Measurements from ENCODE around the gene WNT11. TPM values are rescaled to one million over a fixed set of nuclear protein-coding genes. Genes with fewer than 3 reads are reported as not detected.

Gene WNT11
- total RNA-seq, 2 donors from 2014 or later, result 1.6 to 6.8 TPM

DNA sequence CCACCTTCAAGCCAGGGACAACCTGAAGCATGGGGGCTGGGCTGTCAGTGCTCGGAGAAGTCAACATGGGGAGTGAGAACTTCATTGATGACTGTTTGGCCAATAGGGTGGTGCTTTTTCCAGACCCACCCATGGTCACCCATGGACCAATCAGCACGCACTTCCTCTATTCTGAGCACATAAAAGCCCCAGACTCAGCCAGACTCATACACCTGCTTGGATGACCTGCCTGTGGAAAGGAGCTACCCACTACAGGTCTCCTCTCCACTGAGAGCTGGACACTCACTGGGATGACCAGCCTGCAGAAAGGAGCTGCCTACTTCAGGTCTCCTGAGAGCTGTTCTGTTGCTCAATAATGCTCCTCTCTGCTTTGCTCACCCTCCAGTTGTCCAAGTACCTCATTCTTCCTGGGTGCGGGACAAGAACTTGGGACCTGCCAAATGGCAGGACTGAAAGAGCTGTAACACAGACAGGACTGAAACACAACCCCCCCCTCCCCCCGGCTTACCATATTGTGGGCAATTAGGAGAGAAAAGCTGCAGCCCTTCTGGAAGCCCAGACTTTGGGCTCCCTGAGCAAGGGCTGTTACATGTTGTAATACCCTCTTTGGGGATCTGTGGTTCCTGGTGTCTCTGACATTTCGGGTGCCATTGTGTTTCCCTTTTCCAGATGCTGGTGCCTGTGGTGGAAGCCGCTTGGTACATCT lies 44.4 kb upstream of the WNT11 start:
- H3K36me3 ChIP-seq, result no peaks in the 10 kb centered on the region
- no peaks in the 10 kb centered on the region for H3K4me1 ChIP-seq
- no peaks in the 10 kb centered on the region for H3K9me3 ChIP-seq
- H3K27me3 ChIP-seq, result no peaks in the 10 kb centered on the region
- no peak for DNase-seq (ENCODE audit: low spot score)
- H3K4me3 ChIP-seq, result no peak overlapping the region
- TF ChIP-seq, protein P1, sequence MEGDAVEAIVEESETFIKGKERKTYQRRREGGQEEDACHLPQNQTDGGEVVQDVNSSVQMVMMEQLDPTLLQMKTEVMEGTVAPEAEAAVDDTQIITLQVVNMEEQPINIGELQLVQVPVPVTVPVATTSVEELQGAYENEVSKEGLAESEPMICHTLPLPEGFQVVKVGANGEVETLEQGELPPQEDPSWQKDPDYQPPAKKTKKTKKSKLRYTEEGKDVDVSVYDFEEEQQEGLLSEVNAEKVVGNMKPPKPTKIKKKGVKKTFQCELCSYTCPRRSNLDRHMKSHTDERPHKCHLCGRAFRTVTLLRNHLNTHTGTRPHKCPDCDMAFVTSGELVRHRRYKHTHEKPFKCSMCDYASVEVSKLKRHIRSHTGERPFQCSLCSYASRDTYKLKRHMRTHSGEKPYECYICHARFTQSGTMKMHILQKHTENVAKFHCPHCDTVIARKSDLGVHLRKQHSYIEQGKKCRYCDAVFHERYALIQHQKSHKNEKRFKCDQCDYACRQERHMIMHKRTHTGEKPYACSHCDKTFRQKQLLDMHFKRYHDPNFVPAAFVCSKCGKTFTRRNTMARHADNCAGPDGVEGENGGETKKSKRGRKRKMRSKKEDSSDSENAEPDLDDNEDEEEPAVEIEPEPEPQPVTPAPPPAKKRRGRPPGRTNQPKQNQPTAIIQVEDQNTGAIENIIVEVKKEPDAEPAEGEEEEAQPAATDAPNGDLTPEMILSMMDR (IDR thresholded peaks at IDR 0.05), result no peak
- H3K27ac ChIP-seq, result no peak overlapping the region

DNA sequence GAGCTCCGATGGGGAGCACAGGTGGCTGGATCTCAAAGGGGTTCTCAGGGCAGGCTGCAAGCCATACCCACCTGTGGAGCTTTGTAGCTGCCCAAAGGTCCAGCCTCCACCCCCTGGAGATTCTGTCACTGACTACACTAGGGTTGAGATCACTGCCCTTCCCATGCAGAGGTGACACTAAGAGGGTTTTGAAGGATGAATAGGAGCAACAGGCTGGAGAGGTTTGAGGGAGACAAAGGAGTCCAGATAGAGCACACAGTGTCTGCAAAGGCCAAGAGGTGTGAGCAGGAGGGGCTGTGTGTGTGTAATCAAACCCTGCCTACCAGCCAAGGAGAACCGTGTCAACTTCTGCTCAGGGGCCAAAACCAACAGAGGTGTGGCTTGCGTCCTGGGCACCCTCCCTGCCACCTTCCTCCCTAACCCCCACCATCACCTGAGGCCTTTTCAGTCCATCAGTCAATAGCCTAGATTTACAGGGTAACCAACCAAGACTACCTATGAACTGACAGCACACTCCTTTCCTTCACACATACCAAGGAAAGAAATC lies 43.0 kb upstream of the WNT11 start:
- DNase-seq (ENCODE audit: low spot score), result no peak
- TF ChIP-seq, protein P1 (IDR thresholded peaks at IDR 0.05), result no peak

DNA sequence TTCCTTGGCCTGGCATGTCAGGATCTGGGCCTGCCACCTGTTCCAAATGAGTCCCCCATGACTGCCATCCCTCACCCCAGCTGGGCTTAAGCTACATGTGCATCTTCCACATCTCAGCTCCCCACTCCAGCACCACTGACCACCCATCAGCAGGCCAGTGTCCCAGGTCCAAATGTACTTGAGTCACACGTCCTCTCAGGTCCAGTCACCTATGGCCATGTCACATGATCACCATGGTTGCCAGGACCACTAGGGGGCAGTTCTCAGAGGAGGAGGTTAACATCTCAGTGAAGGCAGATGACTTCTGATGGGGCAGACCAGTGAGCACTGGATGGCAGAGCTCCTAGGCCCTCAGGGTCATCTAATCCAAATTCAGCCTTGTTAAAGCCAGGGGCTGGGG lies 41.9 kb upstream of the WNT11 start:
- DNase-seq (ENCODE audit: low spot score), result no peak
- no peak overlapping the region for H3K4me3 ChIP-seq
- H3K36me3 ChIP-seq, result no peaks in the 10 kb centered on the region
- H3K4me1 ChIP-seq, result no peaks in the 10 kb centered on the region
- H3K9me3 ChIP-seq, result no peaks in the 10 kb centered on the region
- H3K27ac ChIP-seq, result no peak overlapping the region
- H3K27me3 ChIP-seq, result no peaks in the 10 kb centered on the region
- TF ChIP-seq, protein P1 (IDR thresholded peaks at IDR 0.05), result no peak

More for the DNA sequence above, 43.0 kb upstream of the WNT11 start:
- Histone ChIP-seq H3K27ac (no peak overlapping the region), H3K27me3 (no peaks in the 10 kb centered on the region), H3K4me1 (no peaks in the 10 kb centered on the region), H3K36me3 (no peaks in the 10 kb centered on the region), H3K9me3 (no peaks in the 10 kb centered on the region), H3K4me3 (no peak overlapping the region)

DNA sequence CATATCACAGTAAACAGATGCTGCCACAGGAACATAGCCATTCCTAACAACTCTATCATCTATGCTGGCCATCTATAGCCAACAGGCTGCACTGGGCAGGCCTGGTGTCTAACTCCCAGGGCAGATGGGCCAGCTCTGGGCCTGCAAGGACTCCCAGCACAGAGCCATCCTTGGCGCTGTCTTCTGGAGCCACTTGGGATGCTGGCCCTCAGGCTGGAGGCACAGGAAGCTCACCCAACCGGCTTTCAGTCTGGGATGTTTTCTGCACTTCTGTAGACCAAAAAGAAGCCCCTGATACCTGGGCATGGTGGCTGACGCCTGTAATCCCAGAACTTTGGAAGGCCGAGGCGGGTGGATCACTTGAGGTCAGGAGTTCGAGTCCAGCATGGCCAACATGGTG lies 40.8 kb upstream of the WNT11 start:
- Histone ChIP-seq H3K27me3 (no peaks in the 10 kb centered on the region), H3K27ac (no peak overlapping the region), H3K4me3 (no peak overlapping the region), H3K36me3 (no peaks in the 10 kb centered on the region), H3K9me3 (no peaks in the 10 kb centered on the region), H3K4me1 (no peaks in the 10 kb centered on the region)
- DNase-seq (ENCODE audit: low spot score), result no peak
- TF ChIP-seq, protein P1 (IDR thresholded peaks at IDR 0.05), result no peak

DNA sequence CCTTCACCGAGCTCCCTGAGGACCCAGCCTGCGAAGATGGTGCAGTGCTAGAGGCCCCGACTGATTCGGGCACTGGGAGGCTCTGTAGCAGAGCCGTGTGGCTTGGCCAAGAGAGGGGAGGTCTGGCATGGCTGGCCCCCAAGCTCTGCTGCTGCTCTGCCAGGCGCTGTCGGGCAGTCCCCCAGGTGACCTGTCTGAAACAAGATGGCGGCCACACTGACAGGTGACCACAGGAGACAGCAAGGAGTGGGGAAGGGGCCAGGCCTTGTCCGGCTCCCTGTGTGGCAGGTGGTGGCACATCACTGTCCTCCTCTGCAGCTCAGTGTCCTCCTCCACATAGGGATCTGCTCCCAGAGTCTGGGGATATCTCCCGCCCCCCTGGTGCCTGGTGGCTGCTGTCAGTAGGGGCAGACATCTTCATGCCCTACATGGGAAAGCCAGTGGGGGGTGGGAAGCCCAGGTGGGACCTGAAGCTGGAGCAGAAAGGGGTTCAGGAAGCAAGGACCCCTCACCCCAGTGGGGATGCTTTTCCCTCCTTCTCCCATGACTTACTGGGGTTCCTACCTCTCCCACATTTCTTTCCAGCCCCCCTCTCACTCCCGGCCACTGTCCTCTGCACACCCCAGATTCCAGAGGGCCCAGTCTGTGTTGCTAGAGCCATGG lies 40.1 kb upstream of the WNT11 start:
- H3K36me3 ChIP-seq, result no peaks in the 10 kb centered on the region
- no peaks in the 10 kb centered on the region for H3K27me3 ChIP-seq
- no peak overlapping the region for H3K4me3 ChIP-seq
- no peak for DNase-seq (ENCODE audit: low spot score)
- TF ChIP-seq, protein P1 (IDR thresholded peaks at IDR 0.05), result no peak
- H3K27ac ChIP-seq, result no peak overlapping the region
- H3K9me3 ChIP-seq, result no peaks in the 10 kb centered on the region
- H3K4me1 ChIP-seq, result no peaks in the 10 kb centered on the region
